ENCODE measurements around the gene TMEM128. TPM values are rescaled to one million over a fixed set of nuclear protein-coding genes. Genes with fewer than 3 reads are reported as not detected.

Gene TMEM128
- total RNA-seq, 4 donors from 2014 or later, result 12.5 to 20.4 (median 17.8) TPM

DNA sequence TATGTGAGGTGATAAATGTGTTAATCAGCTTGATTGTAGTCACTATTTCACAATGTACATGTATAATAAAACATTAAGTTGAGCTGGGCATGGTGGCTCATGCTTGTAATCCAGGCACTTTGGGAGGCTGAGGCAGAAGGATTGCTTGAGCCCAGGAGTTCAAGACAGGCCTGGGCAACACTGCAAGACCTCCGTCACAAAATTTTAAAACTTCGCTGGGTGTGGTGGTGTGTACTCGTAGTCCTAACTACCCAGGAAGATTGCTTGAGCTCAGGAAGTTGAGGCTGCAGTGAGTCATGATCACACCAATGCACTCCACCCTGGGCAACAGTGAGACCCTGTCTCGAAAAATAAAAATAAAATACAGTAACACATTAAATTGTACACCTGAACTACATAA is 21.8 kb upstream of the TMEM128 start:
- no peak for ATAC-seq
- Histone ChIP-seq H3K36me3 (peaks cover 4 to 82% of the 10 kb centered on the region in 2 donors), H3K27me3 (no peaks in the 10 kb centered on the region), H3K4me1 (no peaks in the 10 kb centered on the region), H3K27ac (no peak overlapping the region), H3K9me3 (no peaks in the 10 kb centered on the region), H3K4me3 (no peak overlapping the region)
- WGBS, 2 donors (ENCODE audit: low coverage in 1 of 2), result 100% methylated on average over 1 to 3 of the region's 4 CpGs
- no peak for TF ChIP-seq POLR2A (IDR thresholded peaks at IDR 0.05)
- no peak for TF ChIP-seq EP300 (IDR thresholded peaks at IDR 0.05)

DNA sequence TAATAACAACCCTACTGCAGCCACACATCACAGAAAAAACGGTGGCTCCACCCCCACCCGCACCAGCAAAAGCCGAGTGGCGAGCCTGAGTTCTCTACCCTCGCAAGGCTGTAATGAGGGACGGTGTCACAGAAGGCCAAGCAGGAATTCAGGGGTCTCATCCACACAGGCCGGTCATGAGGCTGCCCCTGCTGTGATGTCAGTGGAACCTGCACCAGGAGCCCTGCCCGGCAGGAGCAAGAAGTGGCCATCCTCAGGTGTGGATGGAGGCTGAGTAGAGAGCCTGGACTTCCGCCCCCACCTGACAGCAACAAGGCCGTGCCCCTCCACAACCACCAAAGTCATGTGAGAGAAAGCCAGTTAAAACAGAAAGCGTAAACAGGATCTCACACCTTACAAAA is 21.3 kb upstream of the TMEM128 start:
- ATAC-seq, result no peak
- H3K27me3 ChIP-seq, result no peaks in the 10 kb centered on the region
- H3K4me3 ChIP-seq, result no peak overlapping the region
- TF ChIP-seq POLR2A (IDR thresholded peaks at IDR 0.05) (no peak), POLR2AphosphoS5 (IDR thresholded peaks at IDR 0.05) (no peak), EP300 (IDR thresholded peaks at IDR 0.05) (no peak)
- TF ChIP-seq, protein P1, sequence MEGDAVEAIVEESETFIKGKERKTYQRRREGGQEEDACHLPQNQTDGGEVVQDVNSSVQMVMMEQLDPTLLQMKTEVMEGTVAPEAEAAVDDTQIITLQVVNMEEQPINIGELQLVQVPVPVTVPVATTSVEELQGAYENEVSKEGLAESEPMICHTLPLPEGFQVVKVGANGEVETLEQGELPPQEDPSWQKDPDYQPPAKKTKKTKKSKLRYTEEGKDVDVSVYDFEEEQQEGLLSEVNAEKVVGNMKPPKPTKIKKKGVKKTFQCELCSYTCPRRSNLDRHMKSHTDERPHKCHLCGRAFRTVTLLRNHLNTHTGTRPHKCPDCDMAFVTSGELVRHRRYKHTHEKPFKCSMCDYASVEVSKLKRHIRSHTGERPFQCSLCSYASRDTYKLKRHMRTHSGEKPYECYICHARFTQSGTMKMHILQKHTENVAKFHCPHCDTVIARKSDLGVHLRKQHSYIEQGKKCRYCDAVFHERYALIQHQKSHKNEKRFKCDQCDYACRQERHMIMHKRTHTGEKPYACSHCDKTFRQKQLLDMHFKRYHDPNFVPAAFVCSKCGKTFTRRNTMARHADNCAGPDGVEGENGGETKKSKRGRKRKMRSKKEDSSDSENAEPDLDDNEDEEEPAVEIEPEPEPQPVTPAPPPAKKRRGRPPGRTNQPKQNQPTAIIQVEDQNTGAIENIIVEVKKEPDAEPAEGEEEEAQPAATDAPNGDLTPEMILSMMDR (IDR thresholded peaks at IDR 0.05), result no peak
- no peaks in the 10 kb centered on the region for H3K4me1 ChIP-seq
- H3K36me3 ChIP-seq, result peaks cover under 1 to 77% of the 10 kb centered on the region in 2 donors
- H3K27ac ChIP-seq, result peak overlapping the region in 1 of 4 donors; percentile 23
- H3K9me3 ChIP-seq, result no peaks in the 10 kb centered on the region
- 82 to 100% methylated on average over 1 to 2 of the region's 11 CpGs for WGBS, 2 donors (ENCODE audit: low coverage in 1 of 2)

DNA sequence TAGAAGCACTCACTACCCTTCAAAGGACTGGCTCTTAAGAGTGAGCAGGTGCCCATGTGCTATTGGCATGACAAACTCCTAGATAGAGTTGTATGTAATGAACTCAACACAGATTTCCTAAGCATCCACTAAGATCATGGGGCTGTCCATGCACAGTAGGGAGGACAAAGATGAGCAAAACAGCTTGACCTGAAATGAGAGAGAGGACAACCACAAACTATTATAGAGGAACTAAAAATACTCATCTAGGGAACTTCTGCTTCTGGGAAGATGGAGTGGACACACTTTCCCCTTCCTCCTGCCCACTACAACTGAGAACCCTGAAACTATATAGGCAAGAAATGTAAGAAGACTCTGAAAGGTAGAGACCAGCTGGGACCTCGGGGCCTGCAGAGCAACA is 20.8 kb upstream of the TMEM128 start:
- TF ChIP-seq POLR2A (IDR thresholded peaks at IDR 0.05) (no peak), EP300 (IDR thresholded peaks at IDR 0.05) (no peak), POLR2AphosphoS5 (IDR thresholded peaks at IDR 0.05) (no peak)
- TF ChIP-seq, protein P1 (IDR thresholded peaks at IDR 0.05), result no peak
- H3K27me3 ChIP-seq, result no peaks in the 10 kb centered on the region
- no peaks in the 10 kb centered on the region for H3K4me1 ChIP-seq
- no peak for ATAC-seq
- H3K36me3 ChIP-seq, result peaks cover 0 to 71% of the 10 kb centered on the region in 2 donors
- peak overlapping the region in 1 of 4 donors; percentile 23 for H3K27ac ChIP-seq
- no peaks in the 10 kb centered on the region for H3K9me3 ChIP-seq
- H3K4me3 ChIP-seq, result no peak overlapping the region
- WGBS, 2 donors (ENCODE audit: low coverage in 1 of 2), result no CpG with 5 or more reads among the region's 1 CpG

DNA sequence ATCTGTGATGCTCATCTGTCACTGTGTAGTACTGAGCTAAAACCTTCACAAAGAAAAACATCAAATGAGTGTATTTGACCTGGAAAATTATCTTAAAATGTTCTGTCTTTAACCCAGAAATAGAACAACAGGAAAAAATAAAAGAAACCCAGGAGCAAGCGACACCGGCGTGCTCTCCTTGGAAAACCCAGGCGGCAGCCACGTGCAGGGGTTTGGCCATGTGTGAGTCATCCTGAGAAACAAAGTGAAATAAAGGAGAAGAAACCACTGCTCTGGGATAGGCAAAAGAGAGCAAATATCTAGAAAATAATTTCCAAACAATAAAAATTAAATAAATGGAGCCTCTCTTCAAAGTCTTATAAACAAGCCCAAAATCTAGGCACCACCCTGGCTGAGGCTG is 20.0 kb upstream of the TMEM128 start:
- Histone ChIP-seq H3K36me3 (peaks cover 0 to 63% of the 10 kb centered on the region in 2 donors), H3K27ac (no peak overlapping the region), H3K4me1 (no peaks in the 10 kb centered on the region), H3K27me3 (no peaks in the 10 kb centered on the region), H3K9me3 (no peaks in the 10 kb centered on the region), H3K4me3 (no peak overlapping the region)
- TF ChIP-seq POLR2A (IDR thresholded peaks at IDR 0.05) (no peak), EP300 (IDR thresholded peaks at IDR 0.05) (no peak), POLR2AphosphoS5 (IDR thresholded peaks at IDR 0.05) (no peak)
- TF ChIP-seq, protein P1 (IDR thresholded peaks at IDR 0.05), result no peak
- WGBS, 2 donors (ENCODE audit: low coverage in 1 of 2), result 77% methylated on average over 5 of the region's 5 CpGs; no CpG with 5 or more reads in 1 of the 2 donors
- no peak for ATAC-seq

DNA sequence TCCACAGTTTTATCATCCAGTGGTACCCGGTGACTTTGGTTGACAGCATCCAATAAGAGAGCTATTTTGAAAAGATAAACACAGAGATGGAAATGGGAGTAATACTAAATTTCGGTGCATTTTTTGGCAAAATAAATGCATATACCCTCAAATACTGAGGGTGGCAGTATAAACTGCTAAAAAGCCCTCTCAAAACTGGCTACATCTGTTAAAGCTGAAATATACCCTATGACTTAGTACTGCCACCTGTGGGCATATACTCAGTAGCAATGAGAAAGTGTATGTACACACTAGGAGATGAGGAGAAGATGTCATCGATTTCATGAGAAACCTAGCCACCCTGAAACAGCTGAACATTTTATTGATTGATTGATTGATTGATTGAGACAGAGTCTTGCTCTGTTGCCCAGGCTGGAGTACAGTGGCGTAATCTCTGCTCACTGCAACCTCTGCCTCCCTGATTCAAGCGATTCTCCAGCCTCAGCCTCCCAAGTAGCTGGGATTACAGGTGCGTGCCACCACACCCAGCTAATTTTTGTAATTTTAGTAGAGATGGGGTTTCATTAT is 12.2 kb upstream of the TMEM128 start:
- no peak overlapping the region for H3K27ac ChIP-seq
- no peaks in the 10 kb centered on the region for H3K36me3 ChIP-seq
- TF ChIP-seq EP300 (IDR thresholded peaks at IDR 0.05), result no peak
- TF ChIP-seq, protein P1 (IDR thresholded peaks at IDR 0.05), result peak in 2 of 4 experiments; percentile 7 to 17
- peaks cover 0 to 8% (median 0%) of the 10 kb centered on the region in 3 donors for H3K4me1 ChIP-seq
- peaks cover 5% of the 10 kb centered on the region for H3K27me3 ChIP-seq
- 54 to 57% methylated on average over 3 to 4 of the region's 6 CpGs for WGBS, 2 donors (ENCODE audit: low coverage in 1 of 2)
- H3K9me3 ChIP-seq, result no peaks in the 10 kb centered on the region
- ATAC-seq, result no peak
- no peak overlapping the region for H3K4me3 ChIP-seq

Measured in gastroesophageal sphincter (tissue), 4 donors.